ENCODE data around the gene SOX18. TPM values are rescaled to one million over a fixed set of nuclear protein-coding genes. Genes with fewer than 3 reads are reported as not detected.

Gene SOX18
- total and polyA plus RNA-seq, 2 of the 8 experiments (the other 6 are each of a cell fraction or from before 2014, with no cell fraction given): 0.09 TPM; not detected in 1

- Histone ChIP-seq H3K4me2 (ENCODE audit: insufficient read depth in 1 of 2, low read depth in 2 of 2, low read length in 2 of 2) (no peak overlapping the region), H3K79me2 (ENCODE audit: control insufficient read depth in 1 of 2, insufficient read depth in 2 of 2, low read length in 2 of 2) (no peaks in the 10 kb centered on the region), H3K36me3 (ENCODE audit: control insufficient read depth in 2 of 4, insufficient read depth in 4 of 4, low read length in 3 of 4) (peaks cover 11 to 26% (median 19%) of the 10 kb centered on the region in 4 experiments; a peak in 7 of 8 replicates), H2AK5ac (ENCODE audit: low read depth, low read length) (no peak overlapping the region), H2BK15ac (ENCODE audit: low read length) (no peak overlapping the region), H3K79me1 (ENCODE audit: low read depth, low read length) (no peaks in the 10 kb centered on the region; the same call in 1 of the 2 replicates), H2BK20ac (ENCODE audit: low read length) (no peak overlapping the region), H3K23me2 (ENCODE audit: low read depth, low read length) (peaks cover 3% of the 10 kb centered on the region; the same call in 1 of the 2 replicates), H4K8ac (ENCODE audit: extremely low read depth, insufficient read depth, low read length) (no peak overlapping the region), H3K27ac (ENCODE audit: low read depth, low read length) (no peak overlapping the region), H4K20me1 (replicated peaks in 1 of 2; ENCODE audit: control insufficient read depth in 1 of 2, insufficient read depth in 2 of 2, low read length in 2 of 2) (peaks cover 0 to 4% of the 10 kb centered on the region in 2 experiments), H3K9ac (replicated peaks in 1 of 4; ENCODE audit: extremely low read depth in 1 of 4, low read depth in 3 of 4, low read length in 3 of 4) (no peak overlapping the region), H3K23ac (ENCODE audit: insufficient read length) (no peak overlapping the region), H2BK5ac (ENCODE audit: low read depth, low read length) (no peak overlapping the region), H3K9me3 (ENCODE audit: insufficient read depth in 2 of 2, low read depth in 1 of 2, low read length in 1 of 2) (no peaks in the 10 kb centered on the region), H3K14ac (ENCODE audit: insufficient read length) (no peak overlapping the region), H3K56ac (replicated peaks; ENCODE audit: insufficient read length, low read depth, low read length) (no peak overlapping the region), H4K91ac (replicated peaks; ENCODE audit: insufficient read length, low read length) (no peak overlapping the region), H3K4me1 (replicated peaks in 1 of 4; ENCODE audit: control insufficient read depth in 3 of 4, insufficient read depth in 4 of 4, low read length in 3 of 4) (peaks cover 0 to 19% (median 15%) of the 10 kb centered on the region in 4 experiments; a peak in 6 of 7 replicates), H2BK12ac (ENCODE audit: low read depth, low read length) (no peak overlapping the region), H3K27me3 (replicated peaks in 1 of 4; ENCODE audit: control insufficient read depth in 3 of 4, extremely low read depth in 1 of 4, insufficient read depth in 3 of 4, low read length in 3 of 4) (peaks cover 4 to 17% (median 9%) of the 10 kb centered on the region in 4 experiments; a peak in 6 of 7 replicates), H2AFZ (ENCODE audit: low read length) (no peak overlapping the region), H3K18ac (ENCODE audit: extremely low read depth, low read length) (no peak overlapping the region), H4K5ac (ENCODE audit: insufficient read length, low read depth, low read length) (no peak overlapping the region), H3K4ac (replicated peaks; ENCODE audit: insufficient read length, low read depth, low read length) (no peak overlapping the region), H2BK120ac (replicated peaks; ENCODE audit: low read depth, low read length) (no peak overlapping the region), H3K4me3 (ENCODE audit: extremely low read depth in 1 of 4, insufficient read depth in 2 of 4, low read depth in 3 of 4, low read length in 4 of 4) (no peak overlapping the region)
- 99% methylated on average over 11 of the region's 11 CpGs; no CpG with 5 or more reads in 1 of the 2 experiments for WGBS, 2 experiments (ENCODE audit: extremely low coverage in 1 of 2, insufficient coverage in 1 of 2, insufficient read length in 1 of 2, insufficient replicate concordance in 2 of 2, low coverage in 1 of 2, low lambda C conversion rate in 2 of 2, missing lambda C conversion rate in 1 of 2)
- FAIRE-seq: no peak
- POLR2A ChIA-PET (ENCODE audit: partially characterized antibody): interaction anchor here (0.7 to 1.7 kb wide), 6 partner anchors 9 to 75 kb away, joined by 3 to 5 read pairs (median 4); partner anchors contain the start of gene SAMD10
- TF ChIP-seq SIRT6 (IDR thresholded peaks at IDR 0.05; ENCODE audit: low read length): no peak
- TF ChIP-seq CTBP2 (IDR thresholded peaks at IDR 0.05; ENCODE audit: borderline replicate concordance, insufficient read depth, insufficient read length, low read length): no peak
- TF ChIP-seq KDM5A (IDR thresholded peaks at IDR 0.05; ENCODE audit: low read length): no peak
- TF ChIP-seq BRCA1 (IDR thresholded peaks at IDR 0.05; ENCODE audit: low read depth, low read length): no peak
- TF ChIP-seq CBX8 (IDR thresholded peaks at IDR 0.05; ENCODE audit: borderline replicate concordance, low read depth, low read length): no peak
- no peak for TF ChIP-seq RAD21 (IDR thresholded peaks at IDR 0.05 in 1 of 2, conservative IDR thresholded peaks at IDR 0.05 in 1 of 2; ENCODE audit: low read depth in 2 of 2, low read length in 2 of 2)
- no peak for TF ChIP-seq KDM4A (IDR thresholded peaks at IDR 0.05; ENCODE audit: low read depth, low read length, severe bottlenecking)
- TF ChIP-seq SAP30 (IDR thresholded peaks at IDR 0.05; ENCODE audit: insufficient read depth, insufficient replicate concordance, low read length): no peak
- CTCF ChIA-PET (ENCODE audit: partially characterized antibody): interaction anchor here (1.2 to 1.4 kb wide), 2 partner anchors 23 to 26 kb away, joined by 3 to 4 read pairs; no protein-coding TSS in a partner anchor
- no peak for DNase-seq (ENCODE audit: low read depth in 1 of 2, low spot score in 2 of 2)
These were observed 15.4 kb downstream of the SOX18 start for GRCh38 chr20:64033981-64034493.

All from H1 (cell line).